Posterior vena cava (tissue), 2 donors: Measurements from ENCODE around the gene NAP1L1. TPM values are rescaled to one million over a fixed set of nuclear protein-coding genes. Genes with fewer than 3 reads are reported as not detected.

Experiments used
- DNase-seq: peaks from one replicate; pipeline ENCODE4 v3.0.0-alpha.2; 2020; ENCODE audit warnings: low spot score
- intact Hi-C, 2 donors: fragments of 100-400 bp; cut with DNase I; formaldehyde crosslinking; loops; one replicate each; pipeline versions ENCODE4 v1.14.1 to v1.14.2; 2022 to 2023
- total RNA-seq, 2 donors: library from RNA; stranded (reverse); fragmentation: NEBNext Ultra II Directional; extraction: Animal tissue kit (Norgen Biotek cat#: 25700); gene quantifications; one replicate each; pipeline ENCODE4 v1.2.1, GENCODE V29; 2021
- donor health status: DM: yes; HTN: yes; CAD: no.
- donor health status: DM: yes; HTN: yes; CAD: no.

The NAP1L1 gene
- total RNA-seq, 2 donors from 2014 or later: 281 to 331 TPM

DNA sequence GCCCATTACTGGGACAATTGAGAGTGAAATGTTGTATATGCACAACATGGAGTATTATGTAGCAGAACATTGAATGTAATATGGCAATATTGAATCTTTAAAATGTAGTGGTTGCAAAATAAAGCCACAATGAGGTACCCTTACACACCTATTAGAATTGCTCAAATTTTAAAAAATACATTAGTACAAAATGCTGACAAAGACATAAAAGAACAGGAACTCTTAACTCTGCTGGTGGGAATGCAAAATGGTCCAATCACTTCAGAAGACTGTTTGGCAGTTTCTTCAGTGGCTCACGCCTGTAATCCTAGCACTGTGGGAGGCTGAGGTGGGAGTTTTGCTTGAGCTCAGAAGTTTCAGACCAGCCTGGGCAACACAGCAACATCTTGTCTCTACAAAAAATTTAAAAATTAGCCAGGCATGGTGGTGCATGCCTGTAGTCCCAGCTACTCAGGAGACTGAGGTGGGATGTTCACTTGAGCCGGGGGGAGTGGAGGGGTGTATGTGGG is 6.8 kb upstream of the NAP1L1 start:
- no peak for DNase-seq
- intact Hi-C loops: no loop called here

GRCh38 chr12:76085520-76085868 is 1.0 kb upstream of the NAP1L1 start:
- intact Hi-C loops: no loop called here
- DNase-seq: no peak

GRCh38 chr12:76084863-76085519 is 506 bp upstream of the NAP1L1 start:
- DNase-seq: no peak
- intact Hi-C loops: no loop called here

GRCh38 chr12:76083246-76083903 is 1.1 kb downstream of the NAP1L1 start:
- intact Hi-C loops: no loop called here
- DNase-seq: no peak

DNA sequence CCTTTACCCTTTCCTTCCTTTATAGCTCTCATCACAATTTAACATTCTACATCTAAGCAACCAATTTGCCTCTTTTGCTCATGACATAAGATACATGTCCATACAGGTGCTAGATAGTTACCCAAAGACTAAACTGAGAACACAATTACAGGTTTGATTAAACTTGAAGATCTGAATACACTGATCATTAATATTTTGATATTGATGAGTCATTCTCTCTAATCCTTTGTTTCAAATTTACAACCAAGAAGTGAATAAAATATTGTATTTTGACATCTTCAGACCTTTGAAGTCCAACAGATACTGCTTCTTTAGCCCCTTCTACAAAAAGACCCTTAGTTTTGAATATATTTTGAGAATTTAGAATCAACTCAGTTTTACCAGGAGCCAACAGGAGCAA is 2.6 kb downstream of the NAP1L1 start:
- intact Hi-C loops: no loop called here
- no peak for DNase-seq

GRCh38 chr12:76080729-76081415 is 3.6 kb downstream of the NAP1L1 start:
- DNase-seq: no peak
- intact Hi-C loops: no loop called here

DNA sequence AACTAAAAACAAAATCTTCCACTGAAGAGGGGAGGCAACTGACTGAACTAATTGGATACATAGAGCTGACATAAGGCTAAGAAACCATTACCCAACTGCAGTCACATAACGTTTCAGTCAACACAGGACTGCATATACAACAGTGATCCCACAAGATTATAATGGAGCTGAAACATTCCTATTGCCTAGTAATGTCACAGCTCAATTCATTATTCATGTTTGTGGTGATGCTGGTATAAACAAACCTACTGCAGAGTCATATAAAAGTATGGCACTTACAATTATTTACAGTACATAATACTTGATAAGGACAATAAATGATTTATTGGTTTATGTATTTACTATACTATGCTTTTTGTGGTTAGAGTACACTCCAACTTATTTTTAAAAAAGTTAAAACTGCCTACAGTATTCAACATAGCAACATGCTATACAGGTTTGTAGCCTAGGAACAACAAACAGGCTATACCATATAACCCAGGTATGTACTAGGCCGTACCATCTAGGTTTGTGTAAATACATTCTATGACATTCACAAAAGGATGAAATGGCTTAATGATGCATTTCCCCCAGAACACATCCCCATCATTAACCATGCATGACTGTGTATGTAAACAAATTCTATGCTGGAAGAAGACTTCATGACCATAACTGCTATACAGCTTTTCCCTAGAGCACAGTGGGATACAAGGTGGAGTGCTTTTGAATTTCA is 4.3 kb downstream of the NAP1L1 start:
- no peak for DNase-seq
- intact Hi-C loops: no loop called here

- DNase-seq: no peak
- intact Hi-C loops: no loop called here
Measured at GRCh38 chr12:76078748-76079147, 5.7 kb downstream of the NAP1L1 start.

DNA sequence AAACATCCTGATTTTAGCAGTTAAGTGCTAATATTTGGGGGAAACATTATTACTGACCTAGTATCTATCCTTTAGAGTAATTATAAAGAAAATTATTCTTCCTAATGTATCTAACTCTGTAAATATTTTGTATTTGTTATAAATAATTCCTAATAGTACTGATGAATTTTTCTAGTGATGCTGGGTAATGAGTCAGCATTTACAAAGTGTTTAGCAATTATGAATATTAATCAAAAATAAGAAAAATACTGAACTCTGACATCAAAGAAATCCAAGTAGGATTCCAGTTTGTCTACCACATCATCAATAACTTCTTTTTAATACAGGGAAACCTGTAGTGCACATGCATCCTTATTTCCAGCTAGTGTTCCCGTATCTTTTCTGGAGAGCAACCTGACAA is 9.0 kb downstream of the NAP1L1 start:
- intact Hi-C loops: no loop called here
- no peak for DNase-seq

- intact Hi-C loops: no loop called here
Measured at GRCh38 chr12:76074701-76075336, 9.7 kb downstream of the NAP1L1 start.

GRCh38 chr12:76073561-76073960 is 10.9 kb downstream of the NAP1L1 start:
- DNase-seq: no peak
- intact Hi-C loops: no loop called here

More at GRCh38 chr12:76074701-76075336, 9.7 kb downstream of the NAP1L1 start:
- DNase-seq: no peak

DNA sequence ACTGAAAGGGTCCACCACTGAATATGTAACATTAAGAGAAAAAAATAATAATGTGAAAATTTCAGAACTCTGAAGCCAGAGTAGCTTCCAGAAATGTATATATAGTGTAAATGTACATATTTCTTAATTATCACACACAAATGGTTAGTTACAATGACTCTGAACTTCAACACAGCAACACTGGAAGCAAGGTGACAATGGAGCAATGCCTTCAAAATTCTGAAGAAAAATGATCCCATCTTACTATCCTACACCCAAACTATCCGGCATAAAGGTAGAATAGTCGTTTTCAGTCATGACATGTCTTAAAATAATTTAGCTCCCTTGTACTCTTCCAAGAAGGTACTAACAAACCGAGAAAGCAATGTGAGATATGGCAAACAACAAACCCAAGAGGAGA is 11.9 kb downstream of the NAP1L1 start:
- DNase-seq: no peak
- intact Hi-C loops: no loop called here

DNA sequence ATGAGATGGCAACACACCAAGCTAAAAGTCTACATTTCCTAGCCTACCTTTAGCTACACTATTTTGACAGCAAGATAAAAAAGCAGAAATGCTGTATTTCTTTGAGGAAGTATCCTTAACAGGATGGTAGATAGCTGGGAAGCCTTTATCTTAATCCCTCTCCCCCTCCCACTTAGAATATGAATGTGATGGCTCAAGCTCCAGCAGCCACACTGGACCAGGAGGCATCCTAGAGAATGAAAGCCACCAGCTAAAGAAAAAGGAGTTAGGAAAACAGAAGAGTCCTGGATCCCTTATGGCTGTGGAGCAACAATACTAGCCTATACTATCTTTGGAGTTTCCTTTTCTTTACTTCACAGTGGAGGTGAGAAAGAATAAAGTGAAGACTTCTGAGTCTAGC is 15.1 kb downstream of the NAP1L1 start:
- no peak for DNase-seq
- intact Hi-C loops: no loop called here

DNA sequence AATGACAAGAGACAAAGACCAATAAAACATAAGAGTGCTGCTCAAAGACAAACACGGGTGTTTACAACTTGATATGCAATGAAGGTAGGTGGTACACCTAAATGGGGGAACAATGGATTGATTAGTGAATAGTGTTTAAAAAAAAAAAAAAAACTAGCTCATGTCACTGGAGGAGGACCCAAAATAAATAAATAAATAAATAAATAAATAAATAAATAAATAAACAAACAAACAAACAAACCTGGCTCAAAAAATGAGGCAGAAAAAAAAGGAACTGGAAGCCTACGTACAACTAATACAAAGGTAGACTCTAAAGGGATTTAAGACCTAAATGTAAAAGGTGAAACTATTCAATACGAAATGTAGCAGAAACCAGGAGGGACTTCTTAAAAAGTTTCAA is 18.6 kb downstream of the NAP1L1 start:
- intact Hi-C loops: no loop called here
- no peak for DNase-seq

GRCh38 chr12:76064904-76065303 is 19.6 kb downstream of the NAP1L1 start:
- no peak for DNase-seq
- intact Hi-C loops: no loop called here

DNA sequence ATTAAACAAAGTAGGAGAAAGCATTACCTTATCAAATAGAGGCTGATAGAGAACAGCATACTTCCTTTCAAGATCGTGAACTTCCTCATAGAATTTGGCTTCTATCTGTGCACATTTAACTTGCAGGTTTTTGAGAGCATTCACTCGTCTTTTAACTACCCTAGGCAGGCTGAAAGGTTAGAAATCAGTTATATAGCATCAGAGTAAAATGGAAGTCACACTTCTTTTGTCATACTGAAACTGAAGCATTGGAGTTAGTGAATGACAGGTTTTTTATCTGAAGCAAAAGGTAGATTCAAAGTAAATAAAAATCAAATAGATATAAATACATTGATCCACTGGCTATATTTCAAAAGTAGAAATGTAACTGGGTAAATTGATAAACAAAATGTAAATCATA is 24.4 kb downstream of the NAP1L1 start:
- intact Hi-C loops: no loop called here
- no peak for DNase-seq

GRCh38 chr12:76057326-76057725 is 27.2 kb downstream of the NAP1L1 start:
- DNase-seq: no peak
- intact Hi-C loops: no loop called here

DNA sequence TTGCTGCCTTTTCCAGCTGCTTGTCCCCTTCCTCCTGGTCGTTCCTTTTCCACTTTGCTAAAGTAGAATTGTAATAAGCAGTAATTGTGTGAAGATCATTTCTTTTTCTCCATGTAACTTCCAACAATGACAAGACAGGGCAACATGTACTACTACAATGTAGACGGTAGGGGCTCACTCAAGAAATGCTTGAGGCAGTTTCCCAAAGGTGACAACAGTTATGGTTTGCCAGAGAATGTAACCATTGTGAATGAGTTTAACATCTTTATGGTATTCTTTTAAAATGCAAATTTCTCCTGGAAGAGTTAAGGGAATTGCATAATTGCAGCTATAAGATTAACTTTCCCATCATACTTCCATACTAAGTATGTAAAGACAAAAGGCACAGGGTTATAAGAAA is 29.1 kb downstream of the NAP1L1 start:
- intact Hi-C loops: no loop called here
- DNase-seq: no peak

DNA sequence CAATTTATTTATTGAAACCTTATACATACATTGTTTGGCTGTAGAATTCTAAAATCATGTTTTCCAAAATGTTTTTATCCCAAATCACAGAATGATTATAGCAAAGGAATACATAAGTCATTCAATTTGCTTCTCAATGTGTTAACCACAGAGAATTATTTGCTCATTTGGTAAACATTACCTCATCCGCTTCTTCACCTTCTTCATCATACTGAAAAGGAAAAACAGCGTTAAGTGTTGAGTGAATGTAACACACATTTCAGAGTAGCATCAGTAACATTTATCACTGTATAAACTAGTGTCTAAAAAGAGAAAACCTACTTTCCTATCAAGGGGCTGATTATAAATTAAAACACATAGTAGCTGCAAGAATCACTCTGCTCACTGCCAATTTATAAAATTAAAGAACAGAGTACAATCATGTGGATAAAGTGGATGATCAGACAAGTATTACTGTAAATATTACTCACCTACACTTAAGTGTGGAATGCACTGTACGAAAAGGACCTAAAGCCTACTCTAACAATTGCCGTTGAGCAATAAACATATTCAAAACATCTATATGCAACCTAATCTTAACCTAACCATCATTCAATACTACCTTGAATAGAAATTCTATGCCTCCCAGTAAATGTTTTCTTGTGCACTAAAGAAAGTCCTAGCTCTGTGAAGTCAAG is 34.8 kb downstream of the NAP1L1 start:
- DNase-seq: no peak
- intact Hi-C loops: no loop called here
